GM19099 (cell line): ENCODE data around the gene GPANK1.

Experiments used
- POLR2A ChIP-seq: IDR thresholded peaks from 3 replicates; pipeline ENCODE4 v1.6.1; 2011; ENCODE audit warnings: low read depth; ENCODE audit not compliant: insufficient read length; ENCODE audit errors: extremely low read depth

Gene GPANK1

DNA sequence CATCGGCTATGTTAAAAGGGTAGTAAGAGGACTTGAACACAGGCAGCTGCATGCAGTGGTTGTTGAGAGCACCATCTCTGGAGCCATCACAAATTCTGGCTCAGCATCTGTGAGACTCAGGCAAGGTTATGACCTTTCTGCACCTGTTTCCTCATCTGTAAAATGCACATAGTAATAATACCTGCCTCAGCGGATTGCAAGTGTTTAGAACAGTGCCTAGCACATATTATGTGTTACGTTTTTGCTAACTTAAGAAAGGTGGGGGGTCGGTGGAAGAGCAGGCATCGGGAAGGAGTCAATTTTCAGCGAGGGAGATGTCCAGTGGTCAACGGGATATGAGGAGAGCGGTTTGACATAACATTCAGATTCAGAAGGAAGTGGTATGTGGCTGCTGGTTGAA, 13.2 kb upstream of the GPANK1 start:
- TF ChIP-seq POLR2A = no peak

DNA sequence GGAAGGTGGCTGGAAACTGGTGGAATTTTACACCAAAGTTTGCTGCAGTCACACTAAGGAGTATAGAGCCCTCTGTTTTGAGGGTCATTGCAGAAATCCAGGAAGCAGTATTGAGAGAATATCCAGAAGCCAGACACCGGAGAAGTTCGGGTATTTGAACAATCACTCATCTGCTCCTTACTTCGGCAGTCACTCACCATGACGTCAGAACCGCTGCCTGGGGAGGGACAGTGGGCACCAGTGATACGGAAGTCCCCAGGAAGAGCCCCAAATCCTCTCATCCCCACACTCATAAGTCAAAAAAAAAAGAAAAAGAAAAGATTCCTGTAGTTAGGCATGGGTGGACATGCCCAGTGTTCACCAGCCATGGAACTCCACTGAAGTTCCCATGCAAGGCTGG, 12.1 kb upstream of the GPANK1 start:
- no peak for TF ChIP-seq POLR2A

DNA sequence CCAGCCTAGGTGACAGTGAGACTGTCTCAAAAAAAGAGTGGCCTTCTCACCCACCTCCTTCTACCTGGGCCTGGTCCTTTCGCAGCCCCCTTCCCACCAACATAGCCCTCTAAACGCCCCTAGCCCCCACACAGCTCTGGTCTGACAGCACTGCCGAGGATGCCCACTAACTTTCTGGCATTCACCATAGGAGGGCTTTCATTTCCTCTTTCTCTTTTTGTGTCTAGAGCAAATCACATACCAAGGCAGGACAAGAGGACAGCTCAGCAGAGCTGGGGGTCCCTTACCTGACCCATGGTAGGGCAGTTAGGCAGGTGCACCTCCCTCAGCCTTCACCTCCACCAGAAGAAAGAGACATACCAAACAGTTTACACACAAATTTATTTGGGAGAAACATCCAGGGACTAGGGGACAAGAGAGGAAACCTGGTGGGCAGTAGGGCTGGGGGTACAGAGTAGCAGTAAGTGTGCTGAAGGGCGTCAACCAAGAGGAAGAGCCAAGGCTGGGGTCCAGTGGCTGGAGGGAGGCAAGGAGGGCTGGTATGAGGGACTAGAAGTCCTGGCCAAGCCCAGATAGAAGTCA, 11.6 kb upstream of the GPANK1 start:
- no peak for TF ChIP-seq POLR2A

GRCh38 chr6:31669676-31670075, 4.9 kb upstream of the GPANK1 start, which contains the start of gene LY6G5B:
LY6G5B (plus strand) TSS chr6:31669976; CDS start chr6:31670951, 975 bp downstream.
- no peak for TF ChIP-seq POLR2A

DNA sequence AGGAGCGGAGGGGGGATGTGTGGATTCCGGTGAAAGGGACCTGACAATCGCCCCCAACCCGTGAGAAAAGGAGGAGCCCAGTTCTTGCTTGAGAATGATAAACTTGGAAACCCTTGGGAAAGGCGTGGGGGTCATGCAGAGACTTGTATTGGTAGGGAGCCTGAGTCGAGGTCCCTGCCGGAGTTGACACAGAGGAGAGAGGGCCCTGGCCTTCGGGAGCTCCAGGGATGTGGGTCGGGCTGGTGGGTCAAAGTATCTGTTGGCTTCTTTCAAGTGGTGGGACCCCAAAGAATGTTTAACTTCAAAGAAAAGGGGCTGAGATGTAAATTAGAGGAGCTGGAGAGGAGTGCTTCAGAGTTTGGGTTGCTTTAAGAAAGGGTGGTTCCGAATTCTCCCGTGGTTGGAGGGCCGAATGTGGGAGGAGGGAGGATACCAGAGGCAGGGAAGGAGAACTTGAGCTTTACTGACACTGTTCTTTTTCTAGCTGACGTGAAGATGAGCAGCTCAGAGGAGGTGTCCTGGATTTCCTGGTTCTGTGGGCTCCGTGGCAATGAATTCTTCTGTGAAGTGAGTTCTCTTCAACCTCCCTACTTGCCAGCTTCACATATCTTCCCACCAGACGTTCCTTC, 1.7 kb upstream of the GPANK1 start:
- no peak for TF ChIP-seq POLR2A

DNA sequence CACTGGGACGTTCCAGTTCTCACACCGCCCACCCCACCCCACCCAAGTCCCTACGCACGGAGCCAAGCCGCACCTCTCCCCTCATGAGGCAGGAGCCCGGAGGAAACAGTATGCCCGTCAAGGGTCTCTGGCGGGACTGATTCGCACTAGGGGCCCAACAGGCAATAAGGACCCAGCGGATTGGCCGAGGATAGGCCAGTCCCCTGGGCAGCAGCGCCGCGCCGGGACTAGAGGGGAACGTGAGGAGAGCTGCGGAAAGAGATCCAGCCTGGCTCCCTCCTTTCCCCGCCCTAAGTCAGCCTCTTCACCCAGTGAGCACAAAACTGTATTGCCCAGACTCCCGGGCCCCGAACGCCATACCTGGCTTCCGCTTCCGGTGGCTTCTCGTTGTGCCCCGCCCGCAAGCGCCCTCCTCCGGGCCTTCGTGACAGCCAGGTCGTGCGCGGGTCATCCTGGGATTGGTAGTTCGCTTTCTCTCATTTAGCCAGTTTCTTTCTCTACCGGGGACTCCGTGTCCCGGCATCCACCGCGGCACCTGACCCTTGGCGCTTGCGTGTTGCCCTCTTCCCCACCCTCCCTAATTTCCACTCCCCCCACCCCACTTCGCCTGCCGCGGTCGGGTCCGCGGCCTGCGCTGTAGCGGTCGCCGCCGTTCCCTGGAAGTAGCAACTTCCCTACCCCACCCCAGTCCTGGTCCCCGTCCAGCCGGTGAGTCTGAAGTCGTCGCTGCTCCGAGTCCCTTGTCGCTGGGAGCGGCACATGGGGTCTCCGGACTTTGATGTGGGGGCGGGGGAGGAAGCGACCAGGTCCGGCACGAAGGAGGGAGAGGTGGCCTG, 922 bp upstream of the GPANK1 start, which contains the start of gene CSNK2B:
Gene CSNK2B, plus strand, starts transcription at position 580 of the 836 bp plus-strand sequence. CDS start 752 bp downstream, outside the sequence.
- TF ChIP-seq POLR2A = peak; percentile 90

- no peak for TF ChIP-seq POLR2A
Observed at GRCh38 chr6:31663961-31664789, 622 bp downstream of the GPANK1 start.

GRCh38 chr6:31663126-31663960, 1.5 kb downstream of the GPANK1 start:
- TF ChIP-seq POLR2A = no peak

DNA sequence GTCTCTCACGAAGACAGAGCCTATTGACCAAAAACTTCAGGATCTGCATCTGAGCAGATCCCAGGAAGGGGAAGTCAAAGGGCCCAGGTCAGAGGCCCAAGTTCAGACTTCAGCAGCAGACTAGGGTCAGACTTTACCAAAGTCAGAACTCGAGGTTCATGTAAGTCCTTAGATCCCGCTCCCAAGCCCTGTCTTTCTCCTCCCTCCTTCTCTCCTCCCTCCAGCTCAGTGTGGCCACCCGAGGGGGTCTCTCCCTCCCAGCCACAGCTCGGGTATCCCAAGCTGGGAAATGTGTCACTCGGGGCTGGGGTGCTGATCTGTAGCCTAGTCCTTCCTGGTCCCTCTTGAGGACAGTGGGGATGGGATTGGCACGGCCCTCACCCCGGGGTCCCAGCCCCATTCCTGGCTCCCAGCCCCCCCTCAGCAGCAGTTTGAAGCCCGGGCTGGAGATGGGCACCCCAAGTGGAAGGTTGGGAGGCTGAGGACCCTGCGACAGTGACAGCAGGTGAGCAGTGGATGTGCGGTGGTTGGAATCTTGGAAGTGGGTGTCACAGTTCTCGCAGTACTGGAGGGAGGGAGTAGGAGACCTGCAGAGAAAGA, 2.6 kb downstream of the GPANK1 start:
- peak; percentile 27 for TF ChIP-seq POLR2A

DNA sequence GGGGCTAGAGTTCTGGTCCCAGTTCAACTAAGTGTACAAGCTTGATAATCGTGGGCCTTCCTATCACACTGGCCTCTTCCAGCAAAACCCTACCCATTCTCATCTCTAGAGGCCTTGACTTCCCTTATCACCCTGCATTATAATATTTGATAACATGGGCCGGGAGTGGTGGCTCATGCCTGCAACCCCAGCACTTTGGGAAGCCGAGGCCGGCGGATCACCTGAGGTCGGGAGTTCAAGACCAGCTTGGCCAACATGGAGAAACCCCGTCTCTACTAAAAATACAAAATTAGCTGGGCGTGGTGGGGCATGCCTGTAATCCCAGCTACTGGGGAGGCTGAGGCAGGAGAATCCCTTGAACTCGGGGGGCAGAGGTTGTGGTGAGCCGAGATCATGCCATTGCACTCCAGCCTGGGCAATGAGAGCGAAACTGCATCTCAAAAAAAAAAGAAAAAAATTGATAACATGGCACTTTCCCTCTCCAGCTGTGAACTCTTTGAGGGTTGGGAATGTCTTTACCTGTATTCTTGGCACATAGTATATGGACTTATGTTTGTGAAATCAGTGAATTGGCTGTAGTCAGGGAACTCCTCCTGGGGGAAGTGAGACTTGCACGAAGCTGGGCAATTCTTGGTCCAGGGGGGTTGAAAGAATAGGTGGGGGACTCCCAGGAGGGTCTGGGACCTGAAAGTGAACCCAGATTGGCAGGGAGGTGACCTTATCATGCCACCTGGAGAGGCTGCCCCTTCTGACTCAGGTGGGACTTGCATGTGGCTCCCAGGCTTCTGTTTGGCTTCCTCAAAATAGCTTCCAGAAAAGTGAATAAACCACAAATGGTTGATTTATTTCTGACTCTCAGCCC, 3.3 kb downstream of the GPANK1 start:
- no peak for TF ChIP-seq POLR2A

- TF ChIP-seq POLR2A = peak; percentile 93
Observed at GRCh38 chr6:31660381-31661261, 4.2 kb downstream of the GPANK1 start, which contains the start of gene C6orf47. C6orf47 (minus strand) TSS chr6:31660778; CDS start chr6:31659947, 831 bp downstream.
